ENCODE data around the gene CCDC142.
A peak's percentile ranks its signal among the peaks of the same experiment; 100 is the strongest.
"Not testable (repeated sequence)": the region's sequence is repeated elsewhere in the genome, so short reads cannot be mapped to it uniquely, and the experiment has no call there.

The CCDC142 gene

DNA sequence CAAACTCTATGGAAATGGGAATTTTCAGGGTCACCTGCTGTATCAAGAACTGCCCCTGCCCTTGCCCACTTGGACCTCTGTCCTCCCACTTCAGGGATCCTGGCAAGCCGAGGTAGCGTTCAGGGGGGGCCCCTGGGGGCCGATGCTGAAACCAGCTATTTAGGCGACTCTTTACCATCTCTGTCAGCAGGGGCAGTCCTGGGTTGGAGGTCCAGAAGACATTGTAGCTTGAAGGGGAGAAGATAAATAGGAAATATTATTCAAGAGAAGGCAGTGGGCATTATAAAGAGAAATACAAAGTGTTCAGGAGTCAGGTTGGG lies 20.1 kb downstream of the CCDC142 start:
- no peak for DNase-seq

- no peak for DNase-seq
Observed at GRCh38 chr2:74462054-74462785, 20.6 kb downstream of the CCDC142 start.

DNA sequence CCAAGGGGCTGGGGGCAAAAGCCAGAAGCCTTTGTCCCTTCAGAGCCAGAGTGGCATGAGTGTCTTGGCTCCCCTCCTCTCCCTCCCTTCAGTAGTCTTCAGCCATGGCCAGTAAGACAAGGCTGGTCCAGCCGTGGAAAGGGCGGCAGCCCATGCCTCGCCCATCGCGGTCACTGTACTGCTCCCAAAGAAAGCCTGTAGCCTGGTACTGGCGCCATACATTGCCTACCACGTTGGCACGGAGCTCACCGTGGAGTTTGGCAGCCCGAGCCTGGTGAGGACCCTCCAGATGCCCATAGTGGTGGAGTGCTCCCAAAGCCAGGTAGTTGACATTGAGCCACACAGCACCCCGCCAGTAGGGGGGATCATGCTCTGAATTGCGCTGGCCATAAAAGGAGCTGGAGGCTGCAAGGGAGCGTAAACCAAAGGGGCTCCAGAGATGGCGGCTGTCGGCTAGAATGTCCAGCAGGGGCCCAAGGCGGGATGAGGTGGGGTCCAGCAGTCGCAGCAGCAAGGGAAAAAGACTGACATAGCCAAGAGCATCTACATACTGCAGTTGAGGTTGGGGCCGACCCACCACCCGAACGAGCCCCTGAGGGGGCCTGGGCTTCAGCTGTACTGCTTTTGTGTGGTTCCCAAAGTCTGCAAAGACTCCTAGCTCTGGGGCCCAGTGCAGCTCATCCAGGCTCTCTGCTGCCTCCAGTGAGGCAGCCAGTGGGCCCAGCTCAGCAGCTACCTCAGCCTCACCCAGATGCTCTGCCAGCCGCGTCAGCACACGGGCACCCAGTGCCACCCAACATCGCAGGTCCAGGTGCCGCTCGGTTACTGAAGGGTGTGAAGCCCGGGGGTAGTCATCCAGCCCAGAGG lies 21.4 kb downstream of the CCDC142 start:
- no peak for DNase-seq

- DNase-seq = not testable (repeated sequence)
Observed at GRCh38 chr2:74460187-74460586, 22.6 kb downstream of the CCDC142 start.

DNA sequence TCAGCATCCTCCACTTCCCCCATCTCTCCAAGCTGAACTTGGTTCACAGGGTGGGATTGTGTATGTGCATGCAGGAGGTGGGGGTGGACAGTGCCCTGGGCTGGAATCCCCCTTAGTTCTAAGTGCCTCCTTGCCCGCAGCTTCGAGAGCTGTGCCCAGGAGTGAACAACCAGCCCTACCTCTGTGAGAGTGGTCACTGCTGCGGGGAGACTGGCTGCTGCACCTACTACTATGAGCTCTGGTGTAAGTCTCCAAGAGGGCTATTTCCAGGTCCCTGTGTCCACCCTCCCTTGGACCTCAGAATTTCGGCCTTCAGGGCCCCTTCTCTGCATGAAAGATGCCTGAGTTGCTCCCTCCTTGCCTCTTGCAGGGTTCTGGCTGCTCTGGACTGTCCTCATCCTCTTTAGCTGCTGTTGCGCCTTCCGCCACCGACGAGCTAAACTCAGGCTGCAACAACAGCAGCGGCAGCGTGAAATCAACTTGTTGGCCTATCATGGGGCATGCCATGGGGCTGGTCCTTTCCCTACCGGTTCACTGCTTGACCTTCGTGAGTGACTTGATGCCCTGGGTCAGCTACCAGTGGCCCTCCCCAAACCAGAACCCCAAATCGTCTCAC lies 23.2 kb downstream of the CCDC142 start:
- not testable (repeated sequence) for DNase-seq

- no peak for DNase-seq
Observed at GRCh38 chr2:74458938-74459363, 23.8 kb downstream of the CCDC142 start.

- peak; percentile 95 to 99 for DNase-seq
Observed at GRCh38 chr2:74458132-74458937, 24.5 kb downstream of the CCDC142 start, which contains the start of gene WBP1. Gene WBP1, plus strand, starts transcription at chr2:74458438. Its CDS starts 165 bp downstream, at chr2:74458603.

GRCh38 chr2:74457549-74458131 lies 25.2 kb downstream of the CCDC142 start:
- DNase-seq = peak; percentile 78 to 80

- no peak for DNase-seq
Observed at GRCh38 chr2:74457129-74457548, 25.7 kb downstream of the CCDC142 start.

DNA sequence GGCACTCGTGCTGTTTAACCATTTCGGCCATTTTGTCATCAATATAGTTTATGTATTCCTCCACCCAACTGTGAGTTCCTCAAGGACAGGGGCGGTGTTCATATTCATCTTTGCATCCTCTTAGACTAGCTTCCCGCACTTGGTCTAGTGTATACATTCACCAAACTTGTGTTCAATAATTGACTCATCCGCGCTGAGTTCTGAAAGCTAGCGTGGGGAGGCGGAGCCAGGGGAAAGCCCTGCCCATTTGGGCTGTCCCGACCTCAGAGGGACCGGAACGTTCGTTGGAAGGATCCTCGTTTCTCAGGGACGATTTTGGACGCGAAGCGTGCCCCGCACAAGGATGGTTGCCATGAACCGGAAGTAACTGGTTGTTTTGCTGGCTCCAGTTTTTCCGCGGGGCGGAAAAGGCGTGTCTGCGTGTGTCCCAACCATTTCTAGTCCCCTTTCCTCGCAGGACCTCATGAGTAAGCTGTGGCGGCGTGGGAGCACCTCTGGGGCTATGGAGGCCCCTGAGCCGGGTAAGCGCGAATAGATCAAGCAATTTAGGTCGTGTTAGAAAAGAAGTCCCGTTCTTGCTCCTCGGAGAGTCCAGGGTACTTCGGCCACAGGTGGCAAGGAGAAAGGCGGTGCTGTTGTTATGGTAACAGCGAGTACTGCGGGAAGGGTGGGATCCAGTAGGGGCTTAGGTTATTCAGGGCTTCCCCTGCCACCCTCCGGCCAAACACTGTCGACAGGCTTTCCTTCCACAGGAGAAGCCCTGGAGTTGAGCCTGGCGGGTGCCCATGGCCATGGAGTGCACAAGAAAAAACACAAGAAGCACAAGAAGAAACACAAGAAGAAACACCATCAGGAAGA lies 27.9 kb downstream of the CCDC142 start, which contains the start of gene INO80B:
INO80B (plus strand) TSS at position 434 of the 858 bp plus-strand sequence; CDS start at position 464, 30 bp downstream.
- DNase-seq = peak; percentile 94 to 97

DNA sequence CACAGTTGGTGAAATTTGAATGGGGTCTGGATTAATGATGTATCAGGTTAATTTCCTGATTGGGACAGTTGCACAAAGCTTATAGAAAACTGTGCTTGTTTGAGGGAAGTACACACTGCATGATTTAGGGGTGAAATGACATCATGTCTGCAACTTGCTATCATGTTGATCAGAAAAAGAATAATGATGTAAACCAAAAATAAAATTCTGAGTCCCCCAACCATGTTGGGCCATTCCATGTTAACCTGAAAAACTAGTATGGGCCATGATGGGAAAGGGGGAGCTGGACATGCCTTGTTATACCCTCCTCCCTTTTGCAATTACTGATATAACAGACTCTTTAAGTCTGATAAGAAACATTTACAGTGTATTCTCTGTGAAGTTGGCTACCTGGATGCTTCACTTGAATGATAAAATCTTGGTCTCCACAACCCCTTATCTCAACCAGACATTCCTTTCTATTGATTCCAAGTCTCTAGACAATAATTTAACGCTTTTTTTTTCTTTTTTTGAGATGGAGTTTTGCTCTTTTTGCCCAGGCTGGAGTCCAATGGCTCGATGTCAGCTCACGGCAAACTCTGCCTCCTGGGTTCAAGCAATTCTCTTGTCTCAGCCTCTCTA lies 32.1 kb downstream of the CCDC142 start:
- no peak for DNase-seq

DNA sequence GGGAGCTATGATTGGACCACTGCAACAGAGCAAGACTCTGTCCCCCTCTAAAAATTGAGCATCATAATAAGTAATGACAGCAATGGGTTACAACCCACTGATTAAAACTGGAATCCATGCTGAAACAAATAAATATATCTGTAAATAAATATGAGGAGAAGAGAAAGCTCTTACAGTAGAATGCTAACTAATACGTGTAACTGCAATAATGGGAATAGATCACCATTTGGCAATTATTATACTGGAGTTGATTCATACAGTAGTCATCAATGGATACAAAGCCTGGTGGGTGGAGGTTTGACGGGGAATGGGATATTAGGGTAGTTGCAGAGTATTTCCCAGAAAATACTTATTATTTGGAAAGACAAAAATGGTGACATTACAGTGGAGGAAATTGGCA lies 34.0 kb downstream of the CCDC142 start:
- no peak for DNase-seq

GRCh38 chr2:74447230-74447999 lies 35.4 kb downstream of the CCDC142 start:
- no peak for DNase-seq

- DNase-seq = no peak
Observed at GRCh38 chr2:74444498-74445318, 38.1 kb downstream of the CCDC142 start.

- DNase-seq = not testable (repeated sequence)
Observed at GRCh38 chr2:74442483-74443297, 40.1 kb downstream of the CCDC142 start.

- no peak for DNase-seq
Observed at GRCh38 chr2:74441690-74442482, 40.9 kb downstream of the CCDC142 start, which contains the start of gene RTKN. Gene RTKN, minus strand, starts transcription at chr2:74441937. Its CDS starts 121 bp downstream, at chr2:74441816.

- no peak for DNase-seq
Observed at GRCh38 chr2:74441170-74441689, 41.6 kb downstream of the CCDC142 start.
